ENCODE measurements around the gene STAT5B. TPM values are rescaled to one million over a fixed set of nuclear protein-coding genes. Genes with fewer than 3 reads are reported as not detected.
"Not testable (repeated sequence)": the region's sequence is repeated elsewhere in the genome, so short reads cannot be mapped to it uniquely, and the experiment has no call there.

The STAT5B gene
- total RNA-seq, 2 donors from 2014 or later = 35.7 to 51.4 TPM

DNA sequence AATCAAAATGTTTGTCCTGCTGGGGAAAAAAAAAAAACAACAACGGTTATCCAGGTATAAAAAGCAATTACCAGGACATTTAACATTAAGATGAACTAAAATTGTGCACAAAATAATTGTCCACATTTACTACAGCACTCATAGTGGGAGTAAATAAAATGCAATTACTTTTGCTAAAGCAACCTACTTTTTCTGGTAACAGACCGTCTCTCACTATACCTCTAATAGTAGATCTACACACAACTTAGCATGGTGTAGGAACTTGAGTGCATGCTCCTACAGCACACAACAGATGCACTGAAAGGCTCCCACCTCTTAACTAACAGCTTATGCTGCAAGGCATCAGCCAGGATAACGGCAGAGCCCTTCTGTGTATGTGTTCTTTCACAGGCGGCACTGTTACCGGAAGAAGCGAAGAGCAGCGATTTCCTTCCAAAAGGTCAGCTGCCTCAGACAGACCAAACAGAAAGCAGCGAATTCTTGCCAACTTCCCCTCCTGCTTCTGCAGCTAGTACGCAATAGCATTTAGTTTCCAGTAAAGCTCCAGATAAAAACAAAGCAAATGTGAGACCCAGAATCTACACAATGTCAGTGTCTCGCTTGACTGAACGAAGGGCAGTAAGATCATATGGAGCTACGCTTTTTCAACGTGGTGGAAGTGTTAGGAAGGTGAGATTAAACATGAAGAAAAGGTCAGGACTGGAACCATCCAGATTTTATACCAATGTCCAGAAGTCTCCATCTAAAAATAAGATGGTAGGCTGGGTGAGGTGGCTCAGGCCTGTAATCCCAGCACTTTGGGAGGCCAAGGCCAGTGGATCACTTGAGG lies 27.6 kb downstream of the STAT5B start:
- peaks cover 8% of the 10 kb centered on the region for H3K36me3 ChIP-seq (ENCODE audit: control insufficient read depth, insufficient read depth, low read length)
- H3K27ac Mint-ChIP-seq = no peak overlapping the region
- peaks cover 3% of the 10 kb centered on the region for H3K4me1 Mint-ChIP-seq
- no peaks in the 10 kb centered on the region for H3K27me3 ChIP-seq (ENCODE audit: control insufficient read depth, insufficient read depth, low read length, poor library complexity, severe bottlenecking)
- H3K9me3 ChIP-seq (ENCODE audit: control insufficient read depth, low read length) = no peaks in the 10 kb centered on the region
- no peak overlapping the region for H3K9ac ChIP-seq (ENCODE audit: extremely low read depth, low read length, poor library complexity, severe bottlenecking)
- no peak overlapping the region for H3K4me3 ChIP-seq (ENCODE audit: low read length)
- H3K4me1 ChIP-seq (ENCODE audit: control insufficient read depth, insufficient read depth, low read length) = no peaks in the 10 kb centered on the region
- no peak for DNase-seq
- no peak overlapping the region for H3K4me3 Mint-ChIP-seq
- no peaks in the 10 kb centered on the region for H3K36me3 Mint-ChIP-seq (ENCODE audit: low read depth)
- TF ChIP-seq, protein P1, sequence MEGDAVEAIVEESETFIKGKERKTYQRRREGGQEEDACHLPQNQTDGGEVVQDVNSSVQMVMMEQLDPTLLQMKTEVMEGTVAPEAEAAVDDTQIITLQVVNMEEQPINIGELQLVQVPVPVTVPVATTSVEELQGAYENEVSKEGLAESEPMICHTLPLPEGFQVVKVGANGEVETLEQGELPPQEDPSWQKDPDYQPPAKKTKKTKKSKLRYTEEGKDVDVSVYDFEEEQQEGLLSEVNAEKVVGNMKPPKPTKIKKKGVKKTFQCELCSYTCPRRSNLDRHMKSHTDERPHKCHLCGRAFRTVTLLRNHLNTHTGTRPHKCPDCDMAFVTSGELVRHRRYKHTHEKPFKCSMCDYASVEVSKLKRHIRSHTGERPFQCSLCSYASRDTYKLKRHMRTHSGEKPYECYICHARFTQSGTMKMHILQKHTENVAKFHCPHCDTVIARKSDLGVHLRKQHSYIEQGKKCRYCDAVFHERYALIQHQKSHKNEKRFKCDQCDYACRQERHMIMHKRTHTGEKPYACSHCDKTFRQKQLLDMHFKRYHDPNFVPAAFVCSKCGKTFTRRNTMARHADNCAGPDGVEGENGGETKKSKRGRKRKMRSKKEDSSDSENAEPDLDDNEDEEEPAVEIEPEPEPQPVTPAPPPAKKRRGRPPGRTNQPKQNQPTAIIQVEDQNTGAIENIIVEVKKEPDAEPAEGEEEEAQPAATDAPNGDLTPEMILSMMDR (conservative IDR thresholded peaks at IDR 0.05) = no peak
- no peaks in the 10 kb centered on the region for H3K9me3 Mint-ChIP-seq
- WGBS, 2 experiments (ENCODE audit: insufficient coverage in 1 of 2, insufficient read length in 1 of 2) = 94 to 95% methylated on average over 12 of the region's 13 CpGs
- no peaks in the 10 kb centered on the region for H3K27me3 Mint-ChIP-seq (ENCODE audit: insufficient read depth)
- H3K27ac ChIP-seq (ENCODE audit: low read depth, low read length) = peak overlapping the region; percentile 55

DNA sequence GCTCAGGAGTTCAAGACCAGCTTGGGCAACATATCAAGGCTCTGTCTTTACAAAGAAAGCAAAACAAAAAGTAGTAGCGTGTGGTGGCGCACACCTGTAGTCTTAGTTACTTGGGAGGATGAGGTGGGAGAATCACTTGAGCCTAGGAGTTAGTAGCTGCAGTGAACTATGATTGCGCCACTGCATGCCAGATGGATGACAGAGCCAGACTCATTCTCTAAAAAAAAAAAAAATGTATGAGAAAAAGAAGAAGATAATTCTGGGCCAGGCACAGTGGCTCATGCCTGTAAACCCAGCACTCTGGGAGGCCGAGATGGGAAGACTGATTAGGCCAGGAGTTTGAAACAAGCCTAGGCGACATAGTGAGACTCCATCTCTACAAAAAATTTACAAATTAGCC lies 28.5 kb downstream of the STAT5B start:
- no peak overlapping the region for H3K27ac ChIP-seq (ENCODE audit: low read depth, low read length)
- TF ChIP-seq, protein P1 (conservative IDR thresholded peaks at IDR 0.05) = no peak
- 92 to 95% methylated on average over 5 of the region's 5 CpGs for WGBS, 2 experiments (ENCODE audit: insufficient coverage in 1 of 2, insufficient read length in 1 of 2)
- Mint-ChIP-seq H3K27me3 (ENCODE audit: insufficient read depth) (no peaks in the 10 kb centered on the region), H3K4me1 (peaks cover 7% of the 10 kb centered on the region), H3K27ac (no peak overlapping the region), H3K4me3 (no peak overlapping the region), H3K9me3 (no peaks in the 10 kb centered on the region), H3K36me3 (ENCODE audit: low read depth) (no peaks in the 10 kb centered on the region)
- no peak overlapping the region for H3K9ac ChIP-seq (ENCODE audit: extremely low read depth, low read length, poor library complexity, severe bottlenecking)
- H3K4me3 ChIP-seq (ENCODE audit: low read length) = no peak overlapping the region
- no peaks in the 10 kb centered on the region for H3K27me3 ChIP-seq (ENCODE audit: control insufficient read depth, insufficient read depth, low read length, poor library complexity, severe bottlenecking)
- H3K4me1 ChIP-seq (ENCODE audit: control insufficient read depth, insufficient read depth, low read length) = no peaks in the 10 kb centered on the region
- no peak for DNase-seq
- peaks cover 9% of the 10 kb centered on the region for H3K36me3 ChIP-seq (ENCODE audit: control insufficient read depth, insufficient read depth, low read length)
- no peaks in the 10 kb centered on the region for H3K9me3 ChIP-seq (ENCODE audit: control insufficient read depth, low read length)

DNA sequence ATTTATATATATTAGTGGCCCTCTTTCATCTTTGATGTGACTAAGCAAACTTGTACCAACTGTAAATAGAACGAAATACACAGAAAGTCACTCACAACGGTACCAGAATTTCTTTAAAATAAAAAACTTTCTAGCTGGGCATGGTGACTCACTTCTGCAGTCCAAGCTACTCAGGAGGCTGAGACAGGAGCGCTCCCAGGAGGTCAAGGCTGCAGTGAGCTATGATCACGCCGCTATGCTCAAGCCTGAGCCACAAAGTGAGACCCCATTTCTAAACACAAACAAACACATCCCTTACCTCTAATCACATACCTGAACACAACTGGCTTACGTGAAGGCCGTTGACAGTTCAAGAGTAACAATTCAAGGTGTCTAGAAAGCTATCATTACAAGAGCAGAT lies 29.7 kb downstream of the STAT5B start:
- H3K27me3 Mint-ChIP-seq (ENCODE audit: insufficient read depth) = no peaks in the 10 kb centered on the region
- TF ChIP-seq, protein P1 (conservative IDR thresholded peaks at IDR 0.05) = no peak
- WGBS, 2 experiments (ENCODE audit: insufficient coverage in 1 of 2, insufficient read length in 1 of 2) = 91 to 92% methylated on average over 3 to 7 of the region's 7 CpGs
- H3K27me3 ChIP-seq (ENCODE audit: control insufficient read depth, insufficient read depth, low read length, poor library complexity, severe bottlenecking) = no peaks in the 10 kb centered on the region
- H3K27ac Mint-ChIP-seq = no peak overlapping the region
- no peaks in the 10 kb centered on the region for H3K9me3 ChIP-seq (ENCODE audit: control insufficient read depth, low read length)
- no peak overlapping the region for H3K4me3 ChIP-seq (ENCODE audit: low read length)
- peaks cover 13% of the 10 kb centered on the region for H3K4me1 Mint-ChIP-seq
- H3K9ac ChIP-seq (ENCODE audit: extremely low read depth, low read length, poor library complexity, severe bottlenecking) = no peak overlapping the region
- H3K36me3 ChIP-seq (ENCODE audit: control insufficient read depth, insufficient read depth, low read length) = peaks cover 9% of the 10 kb centered on the region
- no peaks in the 10 kb centered on the region for H3K9me3 Mint-ChIP-seq
- H3K27ac ChIP-seq (ENCODE audit: low read depth, low read length) = no peak overlapping the region
- DNase-seq = no peak
- no peak overlapping the region for H3K4me3 Mint-ChIP-seq
- H3K36me3 Mint-ChIP-seq (ENCODE audit: low read depth) = no peaks in the 10 kb centered on the region
- H3K4me1 ChIP-seq (ENCODE audit: control insufficient read depth, insufficient read depth, low read length) = no peaks in the 10 kb centered on the region

DNA sequence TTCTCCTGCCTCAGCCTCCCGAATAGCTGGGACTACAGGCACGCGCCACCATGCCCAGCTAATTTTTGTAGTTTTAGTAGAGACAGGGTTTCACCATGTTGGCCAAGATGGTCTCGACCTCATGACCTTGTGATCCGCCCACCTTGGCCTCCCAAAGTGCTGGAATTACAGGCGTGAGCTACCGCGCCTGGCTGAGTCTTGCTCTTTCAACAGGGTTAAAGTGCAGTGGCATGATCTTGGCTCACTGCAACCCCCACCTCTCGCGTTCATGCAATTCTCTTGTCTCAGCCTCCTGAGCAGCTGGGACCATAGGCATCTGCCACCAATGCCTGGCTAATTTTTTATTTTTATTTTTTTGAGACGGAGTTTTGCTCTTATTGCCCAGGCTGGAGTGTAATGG lies 31.0 kb downstream of the STAT5B start:
- not testable (repeated sequence) for H3K27me3 ChIP-seq (ENCODE audit: control insufficient read depth, insufficient read depth, low read length, poor library complexity, severe bottlenecking); H3K9me3 Mint-ChIP-seq; H3K9me3 ChIP-seq (ENCODE audit: control insufficient read depth, low read length); H3K36me3 ChIP-seq (ENCODE audit: control insufficient read depth, insufficient read depth, low read length); H3K4me3 Mint-ChIP-seq; DNase-seq; H3K4me3 ChIP-seq (ENCODE audit: low read length); H3K27ac ChIP-seq (ENCODE audit: low read depth, low read length); H3K27ac Mint-ChIP-seq; H3K27me3 Mint-ChIP-seq (ENCODE audit: insufficient read depth); H3K4me1 ChIP-seq (ENCODE audit: control insufficient read depth, insufficient read depth, low read length); H3K36me3 Mint-ChIP-seq (ENCODE audit: low read depth); H3K9ac ChIP-seq (ENCODE audit: extremely low read depth, low read length, poor library complexity, severe bottlenecking)
- 95 to 99% methylated on average over 8 to 11 of the region's 11 CpGs for WGBS, 2 experiments (ENCODE audit: insufficient coverage in 1 of 2, insufficient read length in 1 of 2)
- peaks cover 13% of the 10 kb centered on the region for H3K4me1 Mint-ChIP-seq

DNA sequence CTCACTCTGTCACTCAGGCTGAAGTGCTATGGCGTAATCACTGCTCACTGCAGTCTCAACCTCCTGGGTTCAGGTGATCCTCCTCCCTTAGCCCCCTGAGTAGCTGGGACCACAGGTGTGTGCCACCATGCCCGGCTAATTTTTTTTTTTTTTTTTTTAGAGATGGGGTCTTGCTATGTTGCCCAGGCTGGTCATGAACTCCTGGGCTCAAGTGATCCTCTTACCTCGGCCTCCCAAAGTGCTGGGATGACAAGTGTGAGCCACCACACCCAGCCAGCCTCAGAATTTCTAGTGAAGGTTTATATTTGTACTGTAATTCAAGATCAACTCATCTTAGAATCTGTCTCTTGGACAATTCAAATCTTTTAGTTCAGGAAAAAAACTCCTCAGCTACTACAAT lies 32.1 kb downstream of the STAT5B start:
- H3K4me3 Mint-ChIP-seq; DNase-seq; H3K36me3 ChIP-seq (ENCODE audit: control insufficient read depth, insufficient read depth, low read length); H3K27me3 ChIP-seq (ENCODE audit: control insufficient read depth, insufficient read depth, low read length, poor library complexity, severe bottlenecking); H3K4me3 ChIP-seq (ENCODE audit: low read length); H3K9me3 ChIP-seq (ENCODE audit: control insufficient read depth, low read length); H3K9me3 Mint-ChIP-seq; H3K27ac ChIP-seq (ENCODE audit: low read depth, low read length); H3K27me3 Mint-ChIP-seq (ENCODE audit: insufficient read depth); H3K4me1 ChIP-seq (ENCODE audit: control insufficient read depth, insufficient read depth, low read length); H3K36me3 Mint-ChIP-seq (ENCODE audit: low read depth); H3K27ac Mint-ChIP-seq; H3K9ac ChIP-seq (ENCODE audit: extremely low read depth, low read length, poor library complexity, severe bottlenecking): not testable (repeated sequence)
- H3K4me1 Mint-ChIP-seq = peaks cover 13% of the 10 kb centered on the region
- 89 to 94% methylated on average over 1 to 3 of the region's 3 CpGs for WGBS, 2 experiments (ENCODE audit: insufficient coverage in 1 of 2, insufficient read length in 1 of 2)

Data from endodermal cell (in vitro differentiated cells).